Measurements from ENCODE around the gene CROCC2. TPM values are rescaled to one million over a fixed set of nuclear protein-coding genes. Genes with fewer than 3 reads are reported as not detected.

Gene CROCC2
- total and polyA plus RNA-seq, 7 donors: 0.01 TPM; not detected in 6

DNA sequence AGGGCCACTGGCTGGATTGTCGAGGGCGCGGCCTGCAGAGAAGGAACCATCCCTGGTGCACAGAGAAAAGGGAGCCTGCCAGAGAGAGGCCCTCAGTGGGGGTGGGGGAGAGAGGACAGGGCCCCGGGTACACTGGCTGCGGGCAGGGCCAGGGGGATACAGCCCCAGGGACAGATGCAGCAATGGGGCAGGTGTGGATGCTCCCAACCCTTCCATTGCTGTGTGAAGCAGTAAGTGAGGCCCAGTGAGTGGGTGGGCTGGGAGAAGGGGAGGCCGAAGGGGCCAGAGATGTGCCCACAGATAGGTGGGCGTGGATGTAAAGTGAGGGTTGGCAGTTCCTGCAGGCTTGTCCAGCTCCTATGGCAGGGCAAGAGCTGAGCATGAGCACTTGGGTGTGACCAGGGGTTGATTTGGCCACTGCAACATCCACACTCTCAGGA is 30.1 kb upstream of the CROCC2 start:
- Histone ChIP-seq H3K9me3 (no peaks in the 10 kb centered on the region), H3K4me3 (no peak overlapping the region), H3K27ac (no peak overlapping the region), H3K27me3 (ENCODE audit: insufficient read depth in 3 of 3, low read length in 2 of 3) (no peaks in the 10 kb centered on the region), H3K4me1 (no peaks in the 10 kb centered on the region), H3K36me3 (ENCODE audit: insufficient read depth in 1 of 2, low read depth in 1 of 2) (no peaks in the 10 kb centered on the region)
- intact Hi-C loops (cut with DNase I): no loop called here
- 51 to 60% (median 60%) methylated on average over 7 of the region's 7 CpGs for WGBS, 3 donors
- ATAC-seq: no peak
- TF ChIP-seq, protein P1, sequence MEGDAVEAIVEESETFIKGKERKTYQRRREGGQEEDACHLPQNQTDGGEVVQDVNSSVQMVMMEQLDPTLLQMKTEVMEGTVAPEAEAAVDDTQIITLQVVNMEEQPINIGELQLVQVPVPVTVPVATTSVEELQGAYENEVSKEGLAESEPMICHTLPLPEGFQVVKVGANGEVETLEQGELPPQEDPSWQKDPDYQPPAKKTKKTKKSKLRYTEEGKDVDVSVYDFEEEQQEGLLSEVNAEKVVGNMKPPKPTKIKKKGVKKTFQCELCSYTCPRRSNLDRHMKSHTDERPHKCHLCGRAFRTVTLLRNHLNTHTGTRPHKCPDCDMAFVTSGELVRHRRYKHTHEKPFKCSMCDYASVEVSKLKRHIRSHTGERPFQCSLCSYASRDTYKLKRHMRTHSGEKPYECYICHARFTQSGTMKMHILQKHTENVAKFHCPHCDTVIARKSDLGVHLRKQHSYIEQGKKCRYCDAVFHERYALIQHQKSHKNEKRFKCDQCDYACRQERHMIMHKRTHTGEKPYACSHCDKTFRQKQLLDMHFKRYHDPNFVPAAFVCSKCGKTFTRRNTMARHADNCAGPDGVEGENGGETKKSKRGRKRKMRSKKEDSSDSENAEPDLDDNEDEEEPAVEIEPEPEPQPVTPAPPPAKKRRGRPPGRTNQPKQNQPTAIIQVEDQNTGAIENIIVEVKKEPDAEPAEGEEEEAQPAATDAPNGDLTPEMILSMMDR (IDR thresholded peaks at IDR 0.05): no peak
- no peak for DNase-seq

GRCh38 chr2:240876475-240877251 is 29.5 kb upstream of the CROCC2 start:
- TF ChIP-seq, protein P1 (IDR thresholded peaks at IDR 0.05): no peak
- WGBS, 3 donors: 68 to 85% (median 69%) methylated on average over 16 to 18 of the region's 18 CpGs
- Histone ChIP-seq H3K27ac (no peak overlapping the region), H3K4me1 (no peaks in the 10 kb centered on the region), H3K36me3 (ENCODE audit: insufficient read depth in 1 of 2, low read depth in 1 of 2) (no peaks in the 10 kb centered on the region), H3K9me3 (no peaks in the 10 kb centered on the region), H3K27me3 (ENCODE audit: insufficient read depth in 3 of 3, low read length in 2 of 3) (no peaks in the 10 kb centered on the region), H3K4me3 (no peak overlapping the region)
- intact Hi-C loops (cut with DNase I): no loop called here
- DNase-seq: no peak
- ATAC-seq: no peak

DNA sequence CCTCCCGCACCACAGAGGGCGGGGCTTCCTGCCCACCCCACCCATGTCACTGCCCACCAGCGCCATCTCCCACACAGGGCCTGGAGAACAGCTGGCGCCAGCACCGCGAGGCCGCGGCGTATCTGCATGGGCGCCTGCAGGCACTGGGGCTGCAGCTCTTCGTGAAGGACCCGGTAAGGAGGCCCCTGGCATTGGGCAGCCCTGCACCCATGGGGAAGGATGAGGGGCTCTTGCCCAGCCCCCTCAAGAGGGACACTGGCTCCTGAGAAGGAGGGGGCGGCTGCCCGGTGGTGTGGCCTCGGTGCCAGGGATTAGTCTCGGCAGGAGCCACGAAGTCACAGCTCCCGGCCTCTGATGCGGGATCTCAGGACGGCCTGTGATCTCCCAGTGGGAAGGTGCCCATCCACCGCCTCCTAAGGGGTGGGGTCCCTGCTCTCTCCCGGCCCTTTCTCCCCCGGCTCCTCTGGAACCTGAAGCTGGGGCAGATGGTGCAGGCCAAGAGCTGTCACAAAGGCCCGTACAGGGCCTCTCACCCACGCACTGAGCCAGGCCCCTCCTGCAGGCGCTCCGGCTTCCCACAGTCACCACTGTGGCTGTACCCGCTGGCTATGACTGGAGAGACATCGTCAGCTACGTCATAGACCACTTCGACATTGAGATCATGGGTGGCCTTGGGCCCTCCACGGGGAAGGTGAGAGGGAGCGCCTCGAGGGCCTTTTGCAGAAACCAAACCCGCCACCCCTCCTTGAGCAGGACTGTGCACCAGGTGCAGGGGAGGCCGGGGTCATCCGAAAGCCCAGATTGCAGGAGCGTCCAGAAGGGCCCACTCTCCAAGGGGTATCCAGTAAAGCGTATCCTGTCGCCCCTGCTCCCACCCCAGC is 28.4 kb upstream of the CROCC2 start:
- H3K9me3 ChIP-seq: no peaks in the 10 kb centered on the region
- DNase-seq: no peak
- 85 to 91% (median 85%) methylated on average over 40 of the region's 40 CpGs for WGBS, 3 donors
- intact Hi-C loops (cut with DNase I): no loop called here
- H3K4me3 ChIP-seq: no peak overlapping the region
- H3K27ac ChIP-seq: no peak overlapping the region
- H3K36me3 ChIP-seq (ENCODE audit: insufficient read depth in 1 of 2, low read depth in 1 of 2): no peaks in the 10 kb centered on the region
- H3K27me3 ChIP-seq (ENCODE audit: insufficient read depth in 3 of 3, low read length in 2 of 3): no peaks in the 10 kb centered on the region
- TF ChIP-seq, protein P1 (IDR thresholded peaks at IDR 0.05): no peak
- ATAC-seq: no peak
- no peaks in the 10 kb centered on the region for H3K4me1 ChIP-seq

DNA sequence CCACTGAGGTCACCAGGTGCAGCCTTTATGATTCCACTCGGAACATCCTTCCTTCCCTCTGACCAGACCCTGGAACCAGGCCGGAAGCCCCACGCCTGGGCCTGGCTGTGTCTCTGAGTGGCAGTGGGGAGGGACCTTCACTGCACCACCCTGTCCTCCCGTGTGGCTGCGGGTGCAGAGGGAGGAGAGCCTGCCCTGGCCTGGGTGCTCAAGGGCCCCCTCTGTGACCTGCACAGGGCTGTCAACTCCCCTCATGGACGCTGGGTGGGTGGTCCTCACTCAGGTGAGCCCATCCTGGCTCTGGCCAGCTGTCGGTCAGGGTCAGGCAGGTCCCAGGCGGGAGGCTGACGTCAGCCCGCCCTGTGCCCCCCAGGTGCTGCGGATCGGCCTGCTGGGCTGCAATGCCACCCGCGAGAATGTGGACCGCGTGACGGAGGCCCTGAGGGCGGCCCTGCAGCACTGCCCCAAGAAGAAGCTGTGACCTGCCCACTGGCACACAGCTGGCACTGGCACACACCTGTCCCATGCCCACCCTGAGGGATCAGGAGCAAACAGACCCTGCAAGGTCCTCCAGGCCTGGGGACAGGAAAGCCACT is 27.7 kb upstream of the CROCC2 start:
- no peak overlapping the region for H3K27ac ChIP-seq
- 88 to 93% (median 91%) methylated on average over 17 to 18 of the region's 18 CpGs for WGBS, 3 donors
- no peaks in the 10 kb centered on the region for H3K27me3 ChIP-seq (ENCODE audit: insufficient read depth in 3 of 3, low read length in 2 of 3)
- no peaks in the 10 kb centered on the region for H3K4me1 ChIP-seq
- TF ChIP-seq, protein P1 (IDR thresholded peaks at IDR 0.05): no peak
- no peaks in the 10 kb centered on the region for H3K9me3 ChIP-seq
- H3K4me3 ChIP-seq: no peak overlapping the region
- no peak for ATAC-seq
- no peak for DNase-seq
- intact Hi-C loops (cut with DNase I): no loop called here
- H3K36me3 ChIP-seq (ENCODE audit: insufficient read depth in 1 of 2, low read depth in 1 of 2): no peaks in the 10 kb centered on the region

Data from psoas muscle (tissue), 8 donors.